ENCODE results near the gene POMT1.

Gene POMT1

DNA sequence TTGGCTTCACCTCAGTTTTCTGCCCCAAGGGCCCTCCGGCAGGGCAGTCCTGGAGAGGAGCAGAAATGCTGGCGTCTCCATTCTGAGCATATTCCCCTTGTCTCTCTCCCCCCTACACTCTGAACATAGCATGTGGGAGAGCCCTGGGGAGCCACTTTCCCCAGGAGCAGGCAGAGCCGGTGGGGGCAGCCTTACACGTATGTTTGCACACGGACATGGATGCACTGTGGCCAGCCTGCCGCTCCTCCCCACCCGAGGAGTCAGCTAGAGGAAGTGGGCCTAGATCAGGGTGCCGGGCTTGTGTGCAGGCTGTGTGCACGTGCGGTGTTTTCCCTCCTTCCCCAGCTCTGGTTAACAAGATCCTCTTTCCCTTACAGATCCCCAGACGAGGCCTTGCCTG lies 25.4 kb upstream of the POMT1 start:
- no peak for DNase-seq (ENCODE audit: low spot score)

DNA sequence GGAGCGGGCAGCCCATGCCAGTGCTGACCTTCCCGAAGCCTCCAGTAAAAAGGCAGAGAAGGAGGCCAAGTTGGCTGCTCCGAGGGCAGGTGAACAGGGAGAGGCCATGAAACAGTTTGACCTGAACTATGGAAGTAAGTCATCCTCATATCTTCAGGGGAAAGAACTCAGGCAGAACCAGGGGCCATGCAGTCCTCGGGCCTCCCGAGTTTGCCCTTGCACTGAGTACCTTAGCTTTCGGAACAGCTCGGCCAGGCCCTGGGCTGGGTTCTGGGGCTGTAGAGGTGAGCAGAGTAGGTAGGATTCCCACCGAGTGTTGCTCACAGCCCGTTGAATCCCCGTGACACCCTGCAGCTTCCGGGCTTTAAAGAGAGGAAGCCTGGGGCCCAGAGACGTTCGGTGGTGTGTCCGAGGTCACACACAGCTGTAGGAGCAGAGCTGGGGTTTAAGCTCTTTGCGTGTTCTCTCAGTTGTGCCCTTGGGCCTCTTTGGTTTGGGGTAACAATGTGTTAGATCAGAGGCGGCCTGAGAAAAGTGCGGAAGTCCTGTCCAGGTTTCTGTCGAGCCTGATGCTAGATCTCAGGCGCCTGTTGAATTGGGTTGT lies 24.8 kb upstream of the POMT1 start:
- DNase-seq (ENCODE audit: low spot score) = no peak

DNA sequence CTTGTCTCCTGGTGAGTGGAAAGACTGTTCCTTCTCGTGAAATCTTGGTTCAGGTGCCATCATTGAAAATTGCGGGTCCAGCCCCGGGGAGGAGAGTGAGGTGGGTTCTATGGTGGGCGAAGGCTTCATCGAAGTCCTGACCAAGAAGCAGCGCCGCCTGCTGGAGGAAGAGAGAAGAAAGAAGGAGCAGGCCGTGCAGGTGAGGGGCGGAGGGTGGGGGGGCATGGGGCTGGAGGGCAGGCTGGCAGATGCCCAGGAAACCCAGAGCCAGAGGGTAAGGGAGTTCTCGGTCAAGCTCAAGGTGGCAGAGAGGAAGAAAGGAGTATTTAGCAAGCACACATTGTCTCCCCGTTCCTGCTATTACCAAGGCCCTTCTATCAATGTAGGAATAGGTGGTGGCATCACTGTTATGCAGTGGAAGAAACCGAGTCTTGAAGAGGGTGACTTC lies 24.3 kb upstream of the POMT1 start:
- DNase-seq (ENCODE audit: low spot score) = no peak

DNA sequence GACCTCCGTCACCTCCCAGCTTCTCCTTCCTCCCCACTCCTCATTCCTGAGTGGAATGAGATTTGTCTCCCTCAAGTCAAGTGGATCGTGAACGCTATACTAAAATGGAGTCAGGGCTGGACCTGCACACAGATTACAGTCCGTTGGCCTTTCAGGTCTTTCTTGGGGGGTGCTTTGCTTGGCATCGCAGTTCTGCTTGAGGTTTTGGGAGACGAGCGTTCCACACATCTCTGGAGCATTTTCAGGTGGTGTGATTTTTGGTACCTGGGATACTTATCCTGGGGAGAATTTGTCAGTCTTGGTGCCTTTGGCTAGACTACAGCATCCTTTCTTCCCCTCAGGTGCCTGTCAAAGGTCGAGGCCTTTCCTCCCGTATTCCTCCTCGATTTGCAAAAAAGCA lies 23.8 kb upstream of the POMT1 start:
- no peak for DNase-seq (ENCODE audit: low spot score)

DNA sequence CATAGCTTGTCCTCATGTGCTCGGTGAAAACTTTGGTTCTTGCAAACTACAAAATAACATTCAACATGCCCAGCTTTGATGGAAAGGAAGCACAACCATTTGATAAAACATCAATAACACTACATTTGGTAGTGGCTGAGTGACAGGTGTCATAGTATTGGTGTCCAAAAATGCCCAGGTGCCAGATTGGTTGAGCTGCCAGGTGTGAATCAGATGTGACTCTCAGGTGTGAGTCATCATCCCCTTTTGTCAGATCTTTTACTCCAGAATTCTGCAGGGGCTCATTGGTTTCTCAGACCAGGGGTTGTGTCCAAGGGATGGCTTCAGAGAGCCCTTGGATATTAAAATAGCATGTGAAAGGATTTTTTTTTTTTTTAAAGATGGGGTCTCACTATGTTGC lies 22.5 kb upstream of the POMT1 start:
- DNase-seq (ENCODE audit: low spot score) = no peak

DNA sequence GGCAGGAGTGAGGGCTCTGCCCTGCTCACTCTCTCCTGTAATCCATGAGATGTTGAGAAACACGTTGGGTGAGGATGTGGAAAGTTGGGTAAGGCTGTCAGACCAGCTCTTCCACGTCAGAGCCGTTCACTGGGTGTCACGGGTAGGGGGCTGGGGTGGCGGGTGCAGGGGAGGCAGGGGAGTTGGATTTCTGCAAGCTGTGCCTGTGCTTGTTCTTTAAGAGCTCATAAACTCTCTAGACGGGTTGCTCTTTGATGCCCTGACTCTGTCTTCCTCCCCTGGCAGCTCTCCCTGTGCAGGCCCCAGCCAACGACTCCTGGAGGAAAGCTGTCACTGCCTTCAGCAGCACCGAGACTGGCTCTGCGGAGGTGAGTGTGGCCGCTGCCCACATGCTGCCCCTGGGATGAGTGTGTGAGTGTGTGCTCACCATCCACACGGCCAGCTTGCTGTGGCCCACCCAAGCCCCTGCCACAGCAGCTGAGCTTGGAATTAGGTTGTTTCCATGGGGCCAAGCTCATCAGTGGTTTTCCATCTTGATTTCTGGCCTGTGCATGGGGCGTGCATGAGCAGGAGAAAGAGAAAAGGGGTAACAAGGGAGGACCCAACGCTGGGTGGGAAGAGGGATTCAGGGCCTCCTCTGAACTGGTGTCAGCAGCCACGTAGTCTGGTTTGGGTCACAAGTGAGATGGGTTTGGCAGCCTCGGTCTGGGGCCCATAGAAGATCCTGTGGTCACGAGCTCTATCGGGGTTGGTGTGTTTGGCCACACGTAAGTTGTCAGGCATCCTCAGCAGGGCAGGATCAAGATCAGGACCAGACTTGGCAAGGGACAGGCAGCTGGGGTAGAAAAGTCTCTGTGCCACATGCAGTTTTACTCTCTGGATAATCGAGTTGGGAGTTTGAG lies 21.0 kb upstream of the POMT1 start:
- DNase-seq (ENCODE audit: low spot score) = no peak

DNA sequence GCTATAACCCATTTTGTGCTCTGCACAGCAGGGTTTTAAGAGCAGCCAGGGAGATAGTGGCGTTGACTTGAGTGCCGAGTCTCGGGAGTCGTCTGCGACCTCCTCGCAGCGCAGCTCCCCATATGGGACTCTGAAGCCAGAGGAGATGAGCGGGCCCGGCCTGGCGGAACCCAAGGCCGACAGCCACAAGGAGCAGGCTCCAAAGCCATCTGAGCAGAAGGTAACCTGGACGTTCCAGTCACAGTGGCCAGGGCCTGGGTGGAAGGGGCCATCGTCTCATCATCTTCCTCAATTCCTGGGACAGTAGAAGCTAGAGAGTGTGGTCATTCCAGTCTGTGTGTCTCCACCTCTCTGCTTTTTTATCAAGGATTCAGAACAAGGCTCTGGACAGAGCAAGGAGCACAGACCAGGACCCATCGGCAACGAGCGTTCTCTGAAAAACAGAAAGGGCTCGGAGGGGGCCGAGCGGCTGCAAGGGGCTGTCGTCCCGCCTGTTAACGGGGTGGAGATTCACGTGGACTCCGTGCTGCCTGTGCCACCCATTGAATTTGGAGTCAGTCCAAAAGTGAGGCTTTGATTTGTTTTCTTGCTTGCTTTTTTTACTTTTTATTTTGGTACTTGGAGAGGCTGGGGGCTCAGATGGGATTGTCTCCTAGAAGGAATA lies 20.2 kb upstream of the POMT1 start:
- DNase-seq (ENCODE audit: low spot score) = no peak

DNA sequence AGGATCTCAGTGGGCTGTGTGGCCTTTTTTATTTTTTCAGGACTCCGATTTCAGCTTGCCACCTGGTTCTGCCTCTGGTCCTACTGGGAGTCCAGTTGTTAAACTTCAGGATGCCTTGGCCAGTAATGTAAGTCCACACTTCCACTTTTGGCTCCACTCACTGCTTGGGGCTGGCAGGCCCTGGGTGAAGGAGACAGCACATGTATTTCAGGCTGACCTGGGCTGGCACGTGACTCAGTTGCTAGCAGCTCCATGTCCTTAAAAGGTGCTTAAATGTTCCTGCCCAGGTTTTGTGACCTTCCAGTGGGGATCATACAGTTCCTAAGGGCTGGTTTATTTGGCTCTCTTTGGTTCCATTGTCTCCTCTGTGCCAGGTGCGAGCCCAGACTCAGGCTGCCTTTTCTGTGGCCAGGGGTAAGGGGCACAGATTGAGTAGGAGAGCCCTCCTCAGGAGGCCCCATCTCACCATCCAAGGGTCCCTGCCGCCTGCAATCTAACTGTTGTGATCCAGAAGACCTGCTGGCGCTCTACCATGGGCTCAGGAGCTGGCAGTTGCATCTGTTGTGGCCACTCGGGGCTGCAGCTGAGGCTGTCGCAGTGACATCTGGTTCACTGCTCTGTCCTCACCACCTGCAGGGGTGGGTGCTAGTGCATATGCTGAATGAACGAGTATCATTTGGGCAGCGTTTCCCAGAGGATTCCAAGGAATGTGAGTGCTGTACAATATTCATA lies 19.2 kb upstream of the POMT1 start:
- no peak for DNase-seq (ENCODE audit: low spot score)

DNA sequence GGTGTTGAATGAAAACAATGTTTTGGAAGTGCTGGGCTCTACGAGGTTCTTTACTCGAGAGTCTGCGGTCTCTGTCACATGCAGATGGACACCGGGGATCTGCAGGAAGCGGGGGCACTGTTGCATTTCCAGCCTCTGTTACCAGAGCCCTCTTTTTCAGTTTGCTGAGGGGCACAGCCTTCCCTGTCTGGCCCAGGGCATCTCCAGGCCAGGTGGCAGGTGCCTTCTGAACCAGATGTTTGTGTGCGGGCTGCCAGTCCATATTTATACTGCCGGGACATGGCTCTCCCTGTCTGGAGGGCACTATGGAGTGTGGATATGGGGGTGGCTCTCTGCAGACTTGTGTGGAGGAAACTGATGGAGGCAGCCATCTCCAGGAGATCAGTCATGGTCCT lies 18.7 kb upstream of the POMT1 start:
- DNase-seq (ENCODE audit: low spot score) = no peak

DNA sequence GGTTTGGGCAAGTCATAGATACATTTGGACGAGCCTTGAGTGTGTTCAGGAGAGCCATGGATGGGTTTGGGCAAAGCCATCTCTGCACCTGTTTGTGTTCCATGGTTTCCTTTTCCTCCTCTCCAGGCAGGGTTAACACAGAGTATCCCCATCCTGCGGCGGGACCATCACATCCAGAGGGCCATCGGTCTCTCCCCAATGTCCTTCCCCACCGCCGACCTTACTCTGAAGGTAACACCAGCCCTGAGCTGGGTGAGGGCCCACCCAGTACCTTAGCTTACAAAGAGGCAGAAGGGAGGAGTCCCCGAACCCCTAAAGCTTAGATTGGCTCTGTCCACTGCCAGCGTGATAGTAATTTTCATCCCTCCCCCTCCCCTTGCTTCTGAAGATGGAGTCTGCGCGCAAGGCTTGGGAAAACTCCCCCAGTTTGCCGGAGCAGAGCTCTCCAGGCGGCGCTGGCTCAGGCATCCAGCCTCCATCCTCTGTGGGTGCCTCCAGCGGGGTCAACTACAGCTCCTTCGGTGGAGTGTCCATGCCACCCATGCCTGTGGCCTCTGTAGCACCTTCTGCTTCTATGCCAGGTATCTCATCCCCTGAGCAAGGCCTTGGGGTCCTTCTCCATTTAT lies 18.0 kb upstream of the POMT1 start:
- DNase-seq (ENCODE audit: low spot score) = no peak

DNA sequence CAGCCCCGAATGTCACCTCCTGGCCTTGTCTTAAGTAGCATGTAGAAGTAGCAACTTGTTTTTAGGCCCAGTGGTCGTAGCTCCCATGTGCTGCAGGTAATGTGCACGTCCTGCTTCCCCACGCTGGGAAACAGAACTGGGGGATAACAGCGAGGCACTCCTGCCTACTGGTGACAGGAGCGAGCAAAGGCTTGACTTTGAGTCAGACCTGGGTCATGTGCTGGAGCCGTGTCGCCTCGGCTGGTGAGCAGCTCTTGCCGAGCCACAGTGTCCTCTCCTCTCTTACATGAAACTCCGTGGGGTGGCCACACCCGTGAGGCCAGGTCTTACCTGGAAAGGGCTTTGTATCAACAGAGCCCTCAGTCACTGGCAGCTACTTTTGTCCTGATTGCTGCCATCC lies 17.5 kb upstream of the POMT1 start:
- DNase-seq (ENCODE audit: low spot score) = no peak

DNA sequence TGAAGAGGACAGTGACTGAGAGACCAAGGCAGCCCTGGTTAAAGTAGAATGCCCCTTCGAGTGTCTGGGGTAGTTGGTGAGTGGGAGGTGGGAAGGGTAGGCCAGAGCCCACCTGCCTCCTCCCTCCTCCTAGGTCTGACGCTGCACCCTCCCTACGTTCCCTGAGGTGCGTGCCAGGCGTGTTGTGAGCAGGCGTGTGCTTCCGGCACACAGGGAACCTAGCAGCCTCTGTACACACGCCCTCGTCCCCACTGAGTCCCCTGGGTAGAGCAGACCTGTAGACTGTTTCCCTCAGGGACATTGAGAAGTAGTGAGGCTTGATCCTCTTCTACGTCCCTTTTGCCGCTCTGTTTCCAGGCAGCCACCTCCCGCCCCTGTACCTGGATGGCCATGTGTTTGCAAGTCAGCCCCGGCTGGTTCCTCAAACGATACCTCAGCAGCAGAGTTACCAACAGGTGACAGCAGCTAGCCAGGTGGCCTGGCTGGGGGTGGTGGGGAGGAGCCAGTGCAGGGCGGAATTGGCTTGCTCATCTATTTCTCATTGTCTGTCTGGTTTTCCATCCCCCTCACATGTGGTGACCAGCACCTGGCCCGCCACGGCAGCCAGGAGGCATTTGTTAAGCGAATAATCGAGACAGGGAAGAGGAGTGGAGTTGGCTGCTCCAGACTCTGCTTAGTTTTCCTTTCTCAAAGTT lies 16.8 kb upstream of the POMT1 start:
- DNase-seq (ENCODE audit: low spot score) = no peak

DNA sequence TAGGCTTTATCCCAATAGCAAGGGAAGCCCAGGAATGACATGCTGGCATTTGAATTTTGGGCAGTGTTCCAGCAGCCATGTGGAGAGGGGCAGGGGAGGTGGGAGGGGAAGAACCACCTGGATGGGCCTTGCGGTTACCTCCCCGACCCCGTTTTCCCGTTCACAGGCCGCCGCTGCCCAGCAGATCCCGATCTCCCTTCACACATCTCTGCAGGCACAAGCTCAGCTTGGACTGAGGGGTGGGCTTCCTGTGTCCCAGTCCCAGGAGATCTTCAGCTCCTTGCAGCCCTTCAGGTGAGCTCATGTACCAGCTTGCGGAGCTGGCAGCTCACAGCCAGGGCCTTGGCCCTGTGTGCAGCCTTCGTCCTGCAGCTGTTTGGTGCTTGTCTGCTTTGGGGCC lies 15.7 kb upstream of the POMT1 start:
- no peak for DNase-seq (ENCODE audit: low spot score)

DNA sequence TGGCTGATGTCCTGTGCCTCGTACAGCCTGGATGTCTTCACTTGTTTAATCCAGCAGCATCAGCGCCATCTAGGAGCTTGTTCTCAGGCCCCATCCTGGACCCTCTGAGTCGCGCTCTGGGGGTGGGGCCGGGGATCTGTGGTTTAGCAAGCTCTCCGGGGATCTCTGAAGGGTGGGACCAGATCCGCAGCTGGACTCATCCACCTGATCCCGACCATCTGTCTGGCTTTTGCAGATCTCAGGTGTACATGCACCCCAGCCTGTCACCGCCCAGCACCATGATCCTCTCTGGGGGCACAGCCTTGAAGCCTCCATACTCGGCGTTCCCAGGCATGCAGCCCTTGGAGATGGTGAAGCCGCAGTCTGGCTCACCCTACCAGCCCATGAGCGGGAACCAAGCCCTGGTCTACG lies 15.1 kb upstream of the POMT1 start:
- no peak for DNase-seq (ENCODE audit: low spot score)

DNA sequence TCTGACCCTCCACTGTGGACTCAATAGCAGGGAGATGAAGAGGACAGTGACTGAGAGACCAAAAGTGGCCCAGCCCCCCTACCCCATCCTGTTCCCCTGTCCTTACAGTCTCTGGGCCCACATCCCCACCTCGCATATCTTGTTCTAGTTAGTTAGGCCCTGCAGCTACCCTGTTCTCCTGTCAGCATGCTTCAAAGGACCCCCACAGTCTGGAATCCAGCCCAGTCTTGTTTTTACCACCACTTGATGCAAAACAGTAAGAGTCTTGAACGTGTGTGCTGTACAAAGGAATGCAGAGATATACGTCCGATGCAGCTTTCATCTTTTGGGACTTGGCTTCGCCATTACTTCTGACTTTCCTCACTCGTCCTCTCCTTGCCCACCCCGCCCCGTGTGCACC lies 12.2 kb upstream of the POMT1 start:
- no peak for DNase-seq (ENCODE audit: low spot score)

DNA sequence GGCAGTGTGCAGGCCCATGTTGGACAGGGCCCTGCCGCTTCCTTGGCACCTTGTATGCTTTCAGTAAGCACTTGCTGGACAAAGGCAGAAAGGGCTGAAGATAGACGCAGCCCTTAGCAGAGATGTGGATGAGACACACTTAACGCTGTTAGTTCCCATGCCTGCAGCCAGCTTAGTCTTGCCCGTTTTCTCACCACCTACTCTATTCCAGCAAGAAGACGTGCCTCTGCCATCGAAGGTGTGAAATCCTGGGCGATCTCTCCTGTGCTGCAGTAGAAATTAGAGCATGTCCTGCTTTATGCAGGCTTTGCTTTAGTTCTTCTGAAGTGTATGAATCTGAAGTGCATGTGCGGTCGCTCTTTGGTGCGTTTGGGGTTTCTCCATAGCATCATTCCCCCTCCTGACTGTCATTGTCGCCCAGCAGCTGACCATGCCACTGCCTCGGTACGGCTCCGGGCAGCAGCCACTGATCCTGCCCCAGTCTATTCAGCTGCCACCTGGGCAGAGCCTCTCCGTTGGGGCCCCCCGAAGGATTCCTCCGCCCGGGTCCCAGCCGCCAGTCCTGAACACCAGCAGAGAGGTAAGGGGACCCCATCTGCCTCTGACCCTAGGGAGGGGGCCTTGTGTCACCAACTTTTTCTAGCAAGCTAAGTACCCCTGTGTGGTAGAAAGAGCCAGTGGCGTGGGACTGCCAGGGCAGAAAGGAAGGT lies 11.6 kb upstream of the POMT1 start:
- DNase-seq (ENCODE audit: low spot score) = no peak

DNA sequence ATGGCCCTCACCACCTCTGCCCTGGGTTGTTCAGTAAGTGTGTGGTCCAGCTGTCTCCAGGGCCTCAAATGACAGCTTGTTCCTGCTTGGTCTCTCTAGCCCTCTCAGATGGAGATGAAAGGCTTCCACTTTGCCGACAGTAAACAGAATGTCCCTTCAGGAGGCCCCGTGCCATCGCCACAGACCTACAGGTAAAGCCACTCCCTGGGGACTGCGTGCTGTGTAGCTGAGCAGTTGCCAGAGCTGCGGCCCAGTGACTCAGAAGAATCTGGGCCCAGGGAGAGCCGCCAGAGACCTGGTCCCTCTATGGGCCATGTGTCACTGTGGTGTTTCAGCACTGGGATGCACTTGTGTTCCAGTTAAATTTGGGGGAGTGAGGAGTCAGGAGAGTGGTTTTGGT lies 10.6 kb upstream of the POMT1 start:
- no peak for DNase-seq (ENCODE audit: low spot score)

DNA sequence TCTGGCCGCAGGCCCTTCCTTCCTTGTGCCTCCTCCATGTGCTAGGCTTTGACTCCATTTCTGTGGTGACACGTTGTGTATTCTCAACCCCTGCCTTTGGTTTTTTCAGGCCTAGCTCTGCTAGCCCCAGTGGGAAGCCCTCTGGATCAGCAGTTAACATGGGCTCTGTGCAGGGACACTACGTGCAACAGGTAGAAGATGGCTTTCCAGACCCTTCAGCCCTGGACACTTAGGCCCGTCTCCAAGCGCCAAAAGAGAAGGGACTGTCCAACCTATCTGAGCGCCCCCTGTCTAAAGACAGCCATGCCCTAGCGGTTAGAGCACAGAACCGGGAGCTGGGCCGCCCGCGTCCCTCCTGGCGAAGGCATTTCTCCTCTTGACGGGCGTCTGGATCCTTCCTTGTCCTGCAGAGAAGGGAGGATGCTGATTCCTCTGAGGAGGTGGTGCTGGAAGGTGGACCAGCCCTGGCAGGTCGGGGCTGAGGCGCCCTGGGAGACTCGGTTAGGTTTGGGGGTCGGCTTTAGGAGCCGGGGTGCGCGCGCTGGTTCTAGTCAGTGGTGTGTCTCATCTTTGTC lies 8.3 kb upstream of the POMT1 start:
- no peak for DNase-seq (ENCODE audit: low spot score)

DNA sequence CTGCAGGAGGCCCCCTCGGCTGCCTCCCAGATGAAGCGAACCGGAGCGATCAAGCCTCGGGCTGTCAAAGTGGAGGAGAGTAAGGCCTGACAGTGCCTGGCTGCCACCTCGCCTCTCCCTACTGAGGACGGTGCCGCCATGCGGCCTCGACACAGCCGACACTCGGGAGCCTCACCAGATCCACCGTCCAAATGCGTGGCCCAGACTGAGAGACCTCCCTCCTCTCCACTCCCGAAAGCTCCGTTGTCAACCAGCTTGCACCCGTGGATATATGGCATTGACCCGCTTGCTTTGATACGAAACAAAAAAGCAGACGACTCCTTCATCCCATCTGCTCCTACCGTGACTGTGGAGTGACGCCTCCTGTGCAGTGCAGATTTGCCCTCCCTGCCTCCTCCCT lies 6.9 kb upstream of the POMT1 start:
- no peak for DNase-seq (ENCODE audit: low spot score)

DNA sequence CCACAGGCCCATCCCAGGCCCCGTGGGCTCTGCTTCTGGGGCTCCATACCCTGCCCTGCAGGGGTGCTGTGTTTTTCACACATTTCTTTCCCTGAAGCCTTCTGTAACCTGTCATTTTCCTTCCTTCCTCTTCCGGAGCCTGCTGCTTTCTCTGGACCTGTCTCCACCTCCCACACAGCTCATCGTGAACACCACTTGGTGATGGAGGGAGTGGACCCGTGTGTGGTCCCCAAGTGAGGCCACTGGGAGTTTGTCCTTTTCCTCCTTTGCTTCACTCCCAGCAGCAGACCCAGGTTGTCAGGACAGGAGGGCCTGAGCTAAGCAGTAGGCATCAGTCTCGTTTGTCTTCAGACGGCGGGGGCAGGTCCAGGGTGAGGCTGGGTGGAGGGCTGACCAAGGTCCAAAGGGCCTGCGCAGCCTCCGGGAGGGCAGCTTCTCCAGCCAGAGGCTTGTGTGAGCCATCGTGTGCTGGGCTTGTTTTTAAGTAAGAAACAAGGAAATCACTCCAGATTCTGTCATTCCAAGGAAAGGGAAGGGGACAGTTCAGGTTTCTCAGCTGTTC lies 5.8 kb upstream of the POMT1 start:
- DNase-seq (ENCODE audit: low spot score) = no peak
